Muscle layer of colon (tissue), 2 donors: ENCODE measurements around the gene RIMBP3B.
"Not testable (repeated sequence)": the region's sequence is repeated elsewhere in the genome, so short reads cannot be mapped to it uniquely, and the experiment has no call there.

Source experiments
- H3K27ac ChIP-seq: one replicate; pipeline ENCODE4 v1.7.0; 2013; ENCODE audit warnings: low read depth, mild to moderate bottlenecking, low read length, moderate library complexity
- H3K27me3 ChIP-seq, 2 donors: one replicate each; pipeline ENCODE4 v1.7.0; 2013; ENCODE audit warnings: low read length in 2 of 2, mild to moderate bottlenecking in 2 of 2; ENCODE audit not compliant: insufficient read depth in 2 of 2, control insufficient read depth in 1 of 2
- H3K36me3 ChIP-seq: one replicate; pipeline ENCODE4 v1.7.0; 2013; ENCODE audit warnings: mild to moderate bottlenecking, low read length; ENCODE audit not compliant: insufficient read depth
- H3K4me1 ChIP-seq: one replicate; pipeline ENCODE4 v1.7.0; 2013; ENCODE audit warnings: mild to moderate bottlenecking, low read length; ENCODE audit not compliant: insufficient read depth
- H3K4me3 ChIP-seq, 2 donors: one replicate each; pipeline ENCODE4 v1.7.0; 2013; ENCODE audit warnings: low read length in 2 of 2, low read depth in 1 of 2, mild to moderate bottlenecking in 1 of 2, moderate library complexity in 1 of 2
- H3K9ac ChIP-seq: one replicate; pipeline ENCODE4 v1.7.0; 2013; ENCODE audit warnings: low read length
- H3K9me3 ChIP-seq: one replicate; pipeline ENCODE4 v1.7.0; 2013; ENCODE audit warnings: mild to moderate bottlenecking, low read length
- donor health status: abdominal sarcoma.
- donor health status: Adenocarcinoma of cecum.

The RIMBP3B gene

GRCh38 chr22:21389480-21389879 lies 5.9 kb downstream of the RIMBP3B start:
- not testable (repeated sequence) for H3K27ac ChIP-seq, H3K4me1 ChIP-seq, H3K4me3 ChIP-seq, H3K9me3 ChIP-seq, H3K27me3 ChIP-seq, H3K9ac ChIP-seq, H3K36me3 ChIP-seq

- H3K4me3 ChIP-seq, H3K4me1 ChIP-seq, H3K27me3 ChIP-seq, H3K9ac ChIP-seq, H3K36me3 ChIP-seq, H3K27ac ChIP-seq, H3K9me3 ChIP-seq: not testable (repeated sequence)
Measured at GRCh38 chr22:21390013-21390412, 6.5 kb downstream of the RIMBP3B start.

- H3K27me3 ChIP-seq, H3K4me3 ChIP-seq, H3K4me1 ChIP-seq, H3K27ac ChIP-seq, H3K9ac ChIP-seq, H3K9me3 ChIP-seq, H3K36me3 ChIP-seq: not testable (repeated sequence)
Measured at GRCh38 chr22:21394613-21395012, 11.1 kb downstream of the RIMBP3B start.

GRCh38 chr22:21401197-21401969 lies 17.8 kb downstream of the RIMBP3B start:
- H3K27ac ChIP-seq, H3K9me3 ChIP-seq, H3K27me3 ChIP-seq, H3K36me3 ChIP-seq, H3K4me3 ChIP-seq, H3K9ac ChIP-seq, H3K4me1 ChIP-seq: not testable (repeated sequence)

GRCh38 chr22:21402763-21403314 lies 19.3 kb downstream of the RIMBP3B start:
- H3K27ac ChIP-seq, H3K36me3 ChIP-seq, H3K27me3 ChIP-seq, H3K9me3 ChIP-seq, H3K4me3 ChIP-seq, H3K9ac ChIP-seq, H3K4me1 ChIP-seq: not testable (repeated sequence)

GRCh38 chr22:21407139-21407538 lies 23.6 kb downstream of the RIMBP3B start:
- H3K27me3 ChIP-seq, H3K27ac ChIP-seq, H3K9me3 ChIP-seq, H3K36me3 ChIP-seq, H3K9ac ChIP-seq, H3K4me1 ChIP-seq, H3K4me3 ChIP-seq: not testable (repeated sequence)

GRCh38 chr22:21407792-21408191 lies 24.2 kb downstream of the RIMBP3B start:
- H3K4me3 ChIP-seq, H3K9me3 ChIP-seq, H3K27me3 ChIP-seq, H3K4me1 ChIP-seq, H3K9ac ChIP-seq, H3K36me3 ChIP-seq, H3K27ac ChIP-seq: not testable (repeated sequence)

GRCh38 chr22:21416375-21416774 lies 32.8 kb downstream of the RIMBP3B start:
- not testable (repeated sequence) for H3K36me3 ChIP-seq, H3K4me3 ChIP-seq, H3K9ac ChIP-seq

GRCh38 chr22:21417227-21417746 lies 33.7 kb downstream of the RIMBP3B start, which contains the start of gene HIC2:
TSS of gene HIC2 (plus strand) at chr22:21417371. CDS start at chr22:21442832, 25,461 bp downstream.
- H3K4me3 ChIP-seq, H3K9me3 ChIP-seq, H3K27ac ChIP-seq, H3K27me3 ChIP-seq, H3K4me1 ChIP-seq, H3K9ac ChIP-seq, H3K36me3 ChIP-seq: not testable (repeated sequence)

More at GRCh38 chr22:21416375-21416774, 32.8 kb downstream of the RIMBP3B start:
- H3K27ac ChIP-seq, H3K9me3 ChIP-seq, H3K4me1 ChIP-seq, H3K27me3 ChIP-seq: not testable (repeated sequence)

- not testable (repeated sequence) for H3K4me1 ChIP-seq, H3K27ac ChIP-seq, H3K4me3 ChIP-seq, H3K27me3 ChIP-seq, H3K36me3 ChIP-seq, H3K9ac ChIP-seq, H3K9me3 ChIP-seq
Measured at GRCh38 chr22:21417853-21418252, 34.3 kb downstream of the RIMBP3B start.

- not testable (repeated sequence) for H3K4me1 ChIP-seq, H3K27ac ChIP-seq, H3K9ac ChIP-seq, H3K9me3 ChIP-seq, H3K27me3 ChIP-seq, H3K4me3 ChIP-seq, H3K36me3 ChIP-seq
Measured at GRCh38 chr22:21418974-21419638, 35.6 kb downstream of the RIMBP3B start.
